ENCODE results near the gene MSANTD1. TPM values are rescaled to one million over a fixed set of nuclear protein-coding genes. Genes with fewer than 3 reads are reported as not detected.

The MSANTD1 gene
- total RNA-seq, 1 experiment from 2014 or later = 0.77 TPM

DNA sequence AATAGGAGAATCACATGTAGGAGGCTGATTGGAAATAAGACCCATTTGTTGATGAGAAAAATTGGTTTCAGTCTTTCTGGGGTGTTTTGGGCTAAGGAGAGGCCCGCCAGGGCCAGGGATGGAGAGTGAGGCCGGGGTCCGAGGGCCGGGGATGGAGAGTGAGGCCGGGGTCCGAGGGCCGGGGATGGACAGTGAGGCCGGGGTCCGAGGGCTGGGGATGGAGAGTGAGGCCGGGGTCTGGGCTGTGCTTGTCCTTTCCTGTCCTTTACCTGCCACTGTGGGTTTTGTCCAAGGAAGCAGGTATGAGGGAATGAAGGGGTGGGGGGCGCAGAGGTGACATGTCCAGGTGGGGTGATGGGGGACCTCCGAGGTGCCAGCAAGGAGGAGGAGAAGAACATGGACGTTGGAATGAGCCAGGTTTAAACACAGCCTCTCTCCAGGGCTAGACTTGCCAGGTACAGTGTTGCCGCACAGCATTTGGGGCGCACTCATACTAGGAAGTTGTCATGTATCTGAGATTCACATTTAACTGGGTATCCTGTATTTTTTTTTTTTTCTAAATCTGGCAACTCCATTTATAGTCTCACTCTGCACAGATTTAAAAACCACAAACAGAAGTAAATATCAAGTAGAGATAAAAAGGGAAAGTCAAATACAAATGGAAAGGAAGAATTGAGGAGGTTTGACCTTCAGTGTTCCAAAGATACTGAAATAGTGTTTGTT is 52.7 kb downstream of the MSANTD1 start:
- no TSS peak for BruUV-seq (replicated peaks)
- intact Hi-C loops (cut with micrococcal nuclease) = no loop called here

DNA sequence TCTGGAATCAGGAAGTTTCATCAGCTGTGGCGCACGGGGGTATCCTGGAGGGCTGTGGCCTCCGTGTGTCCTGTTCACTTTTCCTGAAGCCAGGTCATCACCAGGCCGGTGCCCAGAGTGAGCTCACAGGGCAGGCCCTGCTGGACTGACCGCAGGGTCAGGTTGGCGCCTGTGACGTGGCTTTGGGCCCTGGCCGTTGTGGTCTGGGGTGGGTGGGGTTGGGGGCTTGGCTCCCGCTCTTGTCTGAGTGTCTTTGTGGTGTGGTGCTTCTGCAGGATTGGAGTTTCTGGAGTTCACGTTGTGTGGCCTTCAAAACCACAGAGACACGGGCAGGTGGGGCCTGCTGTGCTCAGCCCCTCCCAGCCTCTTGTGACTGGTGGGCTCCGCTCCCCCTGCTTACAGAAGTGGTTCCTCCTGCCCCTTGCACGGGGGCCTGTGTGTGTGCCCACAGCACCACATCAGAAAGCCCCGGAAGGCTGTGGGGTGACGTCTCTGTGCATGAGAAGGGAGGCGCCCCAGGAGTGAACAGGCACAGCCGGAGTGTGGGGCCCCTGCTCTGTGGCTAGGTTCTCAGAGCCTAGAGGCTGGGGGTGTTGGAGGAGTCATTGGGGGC is 53.3 kb downstream of the MSANTD1 start:
- DNase-seq (no peak), ATAC-seq (no peak)
- Histone ChIP-seq H3K9me2 (replicated peaks; ENCODE audit: low read length) (no peaks in the 10 kb centered on the region), H3K79me2 (ENCODE audit: low read length) (0 out of 2 replicates have a peak, but pooled peaks cover 3% of the 10 kb centered on the region), H3K9me3 (ENCODE audit: low read length) (no peaks in the 10 kb centered on the region), H4K20me1 (ENCODE audit: low read length) (no peaks in the 10 kb centered on the region), H3F3A (ENCODE audit: low read length, unreplicated experiment) (no peaks in the 10 kb centered on the region), H3K4me1 (ENCODE audit: insufficient read depth, low read length) (no peaks in the 10 kb centered on the region), H2AFZ (ENCODE audit: low read length) (no peak overlapping the region), H3K4me3 (ENCODE audit: low read length) (no peak overlapping the region), H3K27me3 (ENCODE audit: low read length) (no peaks in the 10 kb centered on the region), H3K9ac (ENCODE audit: low read length) (no peak overlapping the region), H3K27ac (ENCODE audit: low read length) (no peak overlapping the region), H3K4me2 (ENCODE audit: low read length) (no peak overlapping the region), H3K36me3 (ENCODE audit: low read depth, low read length) (no peaks in the 10 kb centered on the region)
- CTCF ChIA-PET = no interaction called here
- intact Hi-C loops (cut with micrococcal nuclease) = no loop called here
- POLR2A ChIA-PET (ENCODE audit: unreplicated experiment) = no interaction called here
- TF ChIP-seq EZH2phosphoT487 (IDR thresholded peaks at IDR 0.05; ENCODE audit: borderline replicate concordance, low read length) (no peak), CTCF (conservative IDR thresholded peaks at IDR 0.05; ENCODE audit: low read depth, low read length) (no peak), EZH2 (IDR thresholded peaks at IDR 0.05; ENCODE audit: low read length, unreplicated experiment) (no peak)
- no TSS peak for BruUV-seq (replicated peaks)

More for the DNA sequence above, 52.7 kb downstream of the MSANTD1 start:
- Histone ChIP-seq H3K9me3 (ENCODE audit: low read length) (no peaks in the 10 kb centered on the region), H3K4me3 (ENCODE audit: low read length) (no peak overlapping the region), H4K20me1 (ENCODE audit: low read length) (no peaks in the 10 kb centered on the region), H2AFZ (ENCODE audit: low read length) (no peak overlapping the region), H3K36me3 (ENCODE audit: low read depth, low read length) (no peaks in the 10 kb centered on the region), H3K9me2 (replicated peaks; ENCODE audit: low read length) (no peaks in the 10 kb centered on the region), H3F3A (ENCODE audit: low read length, unreplicated experiment) (no peaks in the 10 kb centered on the region), H3K4me2 (ENCODE audit: low read length) (no peak overlapping the region), H3K79me2 (ENCODE audit: low read length) (0 out of 2 replicates have a peak, but pooled peaks cover 3% of the 10 kb centered on the region), H3K27me3 (ENCODE audit: low read length) (no peaks in the 10 kb centered on the region), H3K4me1 (ENCODE audit: insufficient read depth, low read length) (no peaks in the 10 kb centered on the region), H3K27ac (ENCODE audit: low read length) (no peak overlapping the region), H3K9ac (ENCODE audit: low read length) (no peak overlapping the region)
- ChIA-PET POLR2A (ENCODE audit: unreplicated experiment) (no interaction called here), CTCF (no interaction called here)
- TF ChIP-seq EZH2 (IDR thresholded peaks at IDR 0.05; ENCODE audit: low read length, unreplicated experiment) = no peak
- TF ChIP-seq EZH2phosphoT487 (IDR thresholded peaks at IDR 0.05; ENCODE audit: borderline replicate concordance, low read length) = no peak
- TF ChIP-seq CTCF (conservative IDR thresholded peaks at IDR 0.05; ENCODE audit: low read depth, low read length) = no peak
- DNase-seq (no peak), ATAC-seq (no peak)

Data from PC-3 (cell line).